ENCODE measurements around the gene SLC16A12.

The SLC16A12 gene

DNA sequence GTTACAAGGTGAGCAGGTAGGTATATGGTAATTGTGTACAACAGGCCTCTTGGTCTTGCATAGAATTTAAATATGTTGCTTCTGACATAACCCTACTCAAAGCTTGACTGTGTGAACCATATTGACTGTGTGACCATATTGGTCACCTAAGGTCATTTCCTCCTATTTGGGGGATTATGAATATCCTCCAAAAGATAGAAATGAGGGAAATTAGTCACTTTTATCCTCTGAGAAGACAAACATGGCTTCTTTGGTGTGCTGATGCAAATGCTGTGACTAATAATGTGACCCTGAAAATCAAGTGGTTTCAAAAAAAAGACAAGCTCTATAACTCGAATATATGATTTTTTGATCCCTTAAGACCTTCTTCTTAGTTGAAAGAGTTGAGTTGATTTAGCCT is 93.1 kb downstream of the SLC16A12 start:
- H4K20me1 ChIP-seq (ENCODE audit: insufficient read depth, low read length), result no peaks in the 10 kb centered on the region
- no peak overlapping the region for H3K9ac ChIP-seq (ENCODE audit: low read length)
- H3K79me2 ChIP-seq (ENCODE audit: low read length), result no peaks in the 10 kb centered on the region
- no peak overlapping the region for H3K4me3 ChIP-seq (ENCODE audit: low read length)
- no peaks in the 10 kb centered on the region for H3K27me3 ChIP-seq (ENCODE audit: low read depth, low read length)
- H2AFZ ChIP-seq (ENCODE audit: low read depth, low read length), result no peak overlapping the region
- peaks cover 10% of the 10 kb centered on the region for H3K4me1 ChIP-seq (ENCODE audit: low read length)
- no peaks in the 10 kb centered on the region for H3K36me3 ChIP-seq (replicated peaks; ENCODE audit: low read depth, low read length)
- H3K9me3 ChIP-seq (ENCODE audit: insufficient read depth, low read length), result no peaks in the 10 kb centered on the region
- TF ChIP-seq, protein P1, sequence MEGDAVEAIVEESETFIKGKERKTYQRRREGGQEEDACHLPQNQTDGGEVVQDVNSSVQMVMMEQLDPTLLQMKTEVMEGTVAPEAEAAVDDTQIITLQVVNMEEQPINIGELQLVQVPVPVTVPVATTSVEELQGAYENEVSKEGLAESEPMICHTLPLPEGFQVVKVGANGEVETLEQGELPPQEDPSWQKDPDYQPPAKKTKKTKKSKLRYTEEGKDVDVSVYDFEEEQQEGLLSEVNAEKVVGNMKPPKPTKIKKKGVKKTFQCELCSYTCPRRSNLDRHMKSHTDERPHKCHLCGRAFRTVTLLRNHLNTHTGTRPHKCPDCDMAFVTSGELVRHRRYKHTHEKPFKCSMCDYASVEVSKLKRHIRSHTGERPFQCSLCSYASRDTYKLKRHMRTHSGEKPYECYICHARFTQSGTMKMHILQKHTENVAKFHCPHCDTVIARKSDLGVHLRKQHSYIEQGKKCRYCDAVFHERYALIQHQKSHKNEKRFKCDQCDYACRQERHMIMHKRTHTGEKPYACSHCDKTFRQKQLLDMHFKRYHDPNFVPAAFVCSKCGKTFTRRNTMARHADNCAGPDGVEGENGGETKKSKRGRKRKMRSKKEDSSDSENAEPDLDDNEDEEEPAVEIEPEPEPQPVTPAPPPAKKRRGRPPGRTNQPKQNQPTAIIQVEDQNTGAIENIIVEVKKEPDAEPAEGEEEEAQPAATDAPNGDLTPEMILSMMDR (IDR thresholded peaks at IDR 0.05; ENCODE audit: low read depth, low read length), result no peak
- TF ChIP-seq EZH2phosphoT487 (IDR thresholded peaks at IDR 0.05; ENCODE audit: low read depth), result no peak
- H3K27ac ChIP-seq (ENCODE audit: low read length), result no peak overlapping the region
- peak overlapping the region; percentile 24 for H3K4me2 ChIP-seq (ENCODE audit: low read length)

DNA sequence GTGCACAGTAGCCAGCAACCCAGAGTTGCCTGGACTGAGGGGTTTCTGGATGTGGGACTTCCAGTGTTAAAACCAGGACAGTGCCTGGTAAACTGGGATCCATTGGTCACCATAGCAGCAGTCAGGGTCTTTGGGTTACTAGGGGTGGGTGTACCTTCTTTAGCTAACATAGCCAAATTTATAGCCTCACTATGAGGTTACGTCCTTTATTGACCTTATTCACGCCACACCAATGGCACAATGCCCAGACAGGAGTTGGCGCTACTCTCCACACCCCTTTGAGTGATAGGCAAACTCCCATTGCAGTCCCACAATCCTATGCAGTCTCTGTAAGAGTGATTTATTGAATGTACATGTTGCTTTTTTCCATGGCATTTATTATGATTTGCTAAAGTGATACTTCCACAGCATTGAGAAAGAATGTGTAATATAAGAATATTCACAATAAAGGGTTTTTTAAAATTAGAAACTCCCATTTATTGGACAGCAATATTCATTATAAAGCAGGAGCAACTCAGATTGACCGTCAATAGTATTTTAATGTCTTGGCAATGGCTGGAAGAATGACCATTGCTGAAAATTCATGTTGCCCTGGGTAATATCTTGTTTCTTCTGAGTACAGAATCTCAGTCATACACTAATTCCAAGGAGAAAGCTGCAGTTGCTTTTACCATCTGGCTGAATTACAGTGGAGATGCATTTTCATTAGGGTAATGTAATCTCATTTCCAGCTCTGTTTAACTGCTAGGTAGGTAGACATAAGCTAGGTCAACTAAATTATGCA is 95.0 kb downstream of the SLC16A12 start:
- Histone ChIP-seq H3K9me3 (ENCODE audit: insufficient read depth, low read length) (no peaks in the 10 kb centered on the region), H3K4me1 (ENCODE audit: low read length) (peaks cover 10% of the 10 kb centered on the region), H3K79me2 (ENCODE audit: low read length) (no peaks in the 10 kb centered on the region), H3K4me2 (ENCODE audit: low read length) (no peak overlapping the region), H4K20me1 (ENCODE audit: insufficient read depth, low read length) (no peaks in the 10 kb centered on the region), H3K4me3 (ENCODE audit: low read length) (no peak overlapping the region), H3K27me3 (ENCODE audit: low read depth, low read length) (no peaks in the 10 kb centered on the region), H3K27ac (ENCODE audit: low read length) (no peak overlapping the region), H3K9ac (ENCODE audit: low read length) (no peak overlapping the region), H3K36me3 (replicated peaks; ENCODE audit: low read depth, low read length) (no peaks in the 10 kb centered on the region), H2AFZ (ENCODE audit: low read depth, low read length) (no peak overlapping the region)
- no peak for TF ChIP-seq EZH2phosphoT487 (IDR thresholded peaks at IDR 0.05; ENCODE audit: low read depth)
- TF ChIP-seq, protein P1 (IDR thresholded peaks at IDR 0.05; ENCODE audit: low read depth, low read length), result no peak

DNA sequence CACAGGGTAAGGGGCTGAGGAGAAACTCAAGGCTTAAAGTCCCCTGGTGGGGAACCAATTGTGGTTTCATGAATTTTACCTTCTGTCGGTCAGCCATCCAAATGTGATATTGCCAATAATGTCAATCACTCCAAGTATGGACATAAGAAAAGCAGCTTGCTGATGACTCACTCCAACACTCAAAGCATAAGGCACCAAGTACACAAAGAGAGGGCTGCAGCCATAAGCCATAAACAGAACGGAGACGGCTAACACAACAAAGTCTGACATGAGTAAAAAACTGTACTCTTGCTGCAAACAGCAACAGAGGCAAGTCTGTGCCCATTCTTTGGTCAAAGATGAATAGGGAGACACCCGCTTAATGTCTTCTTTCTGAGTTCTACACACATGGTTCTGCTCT is 96.9 kb downstream of the SLC16A12 start:
- Histone ChIP-seq H3K27me3 (ENCODE audit: low read depth, low read length) (no peaks in the 10 kb centered on the region), H3K9me3 (ENCODE audit: insufficient read depth, low read length) (no peaks in the 10 kb centered on the region), H2AFZ (ENCODE audit: low read depth, low read length) (no peak overlapping the region), H3K79me2 (ENCODE audit: low read length) (no peaks in the 10 kb centered on the region), H3K36me3 (replicated peaks; ENCODE audit: low read depth, low read length) (no peaks in the 10 kb centered on the region), H3K4me3 (ENCODE audit: low read length) (no peak overlapping the region), H3K4me2 (ENCODE audit: low read length) (no peak overlapping the region), H4K20me1 (ENCODE audit: insufficient read depth, low read length) (no peaks in the 10 kb centered on the region), H3K4me1 (ENCODE audit: low read length) (peaks cover 10% of the 10 kb centered on the region), H3K27ac (ENCODE audit: low read length) (no peak overlapping the region), H3K9ac (ENCODE audit: low read length) (no peak overlapping the region)
- TF ChIP-seq, protein P1 (IDR thresholded peaks at IDR 0.05; ENCODE audit: low read depth, low read length), result no peak
- no peak for TF ChIP-seq EZH2phosphoT487 (IDR thresholded peaks at IDR 0.05; ENCODE audit: low read depth)

DNA sequence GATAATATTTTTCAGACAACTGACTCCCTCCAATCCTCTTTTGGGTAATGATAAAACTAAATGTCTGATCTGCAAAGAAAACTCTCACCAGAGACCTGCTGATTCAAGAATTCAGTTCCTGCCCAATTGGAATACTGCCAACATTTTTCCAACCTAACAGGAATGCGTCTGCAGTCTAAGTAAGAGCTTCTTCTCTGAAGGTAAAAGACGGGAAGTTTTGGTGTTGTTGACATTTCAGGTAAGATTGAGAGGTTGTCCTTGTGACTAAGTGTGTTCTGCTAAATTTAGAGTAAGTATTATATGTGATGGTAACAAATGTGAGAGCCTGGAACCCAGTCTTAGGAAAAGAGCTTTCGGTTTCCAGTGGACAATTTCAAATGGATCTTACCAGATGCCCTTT is 103.4 kb downstream of the SLC16A12 start:
- Histone ChIP-seq H2AFZ (ENCODE audit: low read depth, low read length) (no peak overlapping the region), H3K79me2 (ENCODE audit: low read length) (no peaks in the 10 kb centered on the region), H3K36me3 (replicated peaks; ENCODE audit: low read depth, low read length) (no peaks in the 10 kb centered on the region), H3K27ac (ENCODE audit: low read length) (no peak overlapping the region), H4K20me1 (ENCODE audit: insufficient read depth, low read length) (no peaks in the 10 kb centered on the region), H3K27me3 (ENCODE audit: low read depth, low read length) (no peaks in the 10 kb centered on the region), H3K4me1 (ENCODE audit: low read length) (no peaks in the 10 kb centered on the region), H3K9me3 (ENCODE audit: insufficient read depth, low read length) (no peaks in the 10 kb centered on the region), H3K4me2 (ENCODE audit: low read length) (no peak overlapping the region), H3K9ac (ENCODE audit: low read length) (no peak overlapping the region), H3K4me3 (ENCODE audit: low read length) (no peak overlapping the region)
- TF ChIP-seq, protein P1 (IDR thresholded peaks at IDR 0.05; ENCODE audit: low read depth, low read length), result no peak
- TF ChIP-seq EZH2phosphoT487 (IDR thresholded peaks at IDR 0.05; ENCODE audit: low read depth), result no peak
